ENCODE data around the gene DDX10.
"Not testable (repeated sequence)": the region's sequence is repeated elsewhere in the genome, so short reads cannot be mapped to it uniquely, and the experiment has no call there.

Gene DDX10

GRCh38 chr11:108664730-108665525 lies at the start of gene DDX10:
Gene DDX10, plus strand, starts transcription at chr11:108665069. Its CDS starts 85 bp downstream, at chr11:108665154.
- peak; percentile 92 to 97 (median 95) for DNase-seq

GRCh38 chr11:108616549-108616948 lies 48.3 kb upstream of the DDX10 start:
- no peak for DNase-seq

GRCh38 chr11:108617055-108617454 lies 47.8 kb upstream of the DDX10 start:
- DNase-seq: no peak

- DNase-seq: no peak
These were observed 46.3 kb upstream of the DDX10 start for GRCh38 chr11:108618529-108618928.

- no peak for DNase-seq
These were observed 43.7 kb upstream of the DDX10 start for GRCh38 chr11:108620958-108621772.

GRCh38 chr11:108622341-108622740 lies 42.5 kb upstream of the DDX10 start:
- no peak for DNase-seq

- no peak for DNase-seq
These were observed 40.5 kb upstream of the DDX10 start for GRCh38 chr11:108624196-108624925.

- no peak for DNase-seq
These were observed 36.5 kb upstream of the DDX10 start for GRCh38 chr11:108628326-108628725.

- DNase-seq: no peak
These were observed 36.1 kb upstream of the DDX10 start for GRCh38 chr11:108628812-108629211.

- no peak for DNase-seq
These were observed 35.6 kb upstream of the DDX10 start for GRCh38 chr11:108629274-108629673.

GRCh38 chr11:108632041-108632704 lies 32.7 kb upstream of the DDX10 start:
- no peak for DNase-seq

- no peak for DNase-seq
These were observed 29.8 kb upstream of the DDX10 start for GRCh38 chr11:108635106-108635505.

- no peak for DNase-seq
These were observed 28.6 kb upstream of the DDX10 start for GRCh38 chr11:108636222-108636621.

- DNase-seq: no peak
These were observed 25.7 kb upstream of the DDX10 start for GRCh38 chr11:108639146-108639545.

GRCh38 chr11:108641752-108642151 lies 23.1 kb upstream of the DDX10 start:
- DNase-seq: not testable (repeated sequence)

GRCh38 chr11:108643974-108644373 lies 20.9 kb upstream of the DDX10 start:
- no peak for DNase-seq

- no peak for DNase-seq
These were observed 18.9 kb upstream of the DDX10 start for GRCh38 chr11:108645970-108646369.

GRCh38 chr11:108647387-108647700 lies 17.5 kb upstream of the DDX10 start:
- DNase-seq: no peak

- peak in 3 of 4 experiments; percentile 17 to 45 (median 18) for DNase-seq
These were observed 17.0 kb upstream of the DDX10 start for GRCh38 chr11:108647701-108648527.

- DNase-seq: no peak
These were observed 16.4 kb upstream of the DDX10 start for GRCh38 chr11:108648528-108648885.

- DNase-seq: not testable (repeated sequence)
These were observed 10.8 kb upstream of the DDX10 start for GRCh38 chr11:108654100-108654499.

All from activated naive CD4-positive, alpha-beta T cell (primary cell).